ENCODE results near the gene PPP1R37.

The PPP1R37 gene

GRCh38 chr19:45153339-45154063 is 60.5 kb downstream of the PPP1R37 start:
- Histone ChIP-seq H3K4me1 (ENCODE audit: control insufficient read depth, insufficient read depth, low read length) (peaks cover 12% of the 10 kb centered on the region), H3K27me3 (ENCODE audit: control insufficient read depth, insufficient read depth, low read length) (peaks cover 13% of the 10 kb centered on the region; the same call in 1 of the 2 replicates)

DNA sequence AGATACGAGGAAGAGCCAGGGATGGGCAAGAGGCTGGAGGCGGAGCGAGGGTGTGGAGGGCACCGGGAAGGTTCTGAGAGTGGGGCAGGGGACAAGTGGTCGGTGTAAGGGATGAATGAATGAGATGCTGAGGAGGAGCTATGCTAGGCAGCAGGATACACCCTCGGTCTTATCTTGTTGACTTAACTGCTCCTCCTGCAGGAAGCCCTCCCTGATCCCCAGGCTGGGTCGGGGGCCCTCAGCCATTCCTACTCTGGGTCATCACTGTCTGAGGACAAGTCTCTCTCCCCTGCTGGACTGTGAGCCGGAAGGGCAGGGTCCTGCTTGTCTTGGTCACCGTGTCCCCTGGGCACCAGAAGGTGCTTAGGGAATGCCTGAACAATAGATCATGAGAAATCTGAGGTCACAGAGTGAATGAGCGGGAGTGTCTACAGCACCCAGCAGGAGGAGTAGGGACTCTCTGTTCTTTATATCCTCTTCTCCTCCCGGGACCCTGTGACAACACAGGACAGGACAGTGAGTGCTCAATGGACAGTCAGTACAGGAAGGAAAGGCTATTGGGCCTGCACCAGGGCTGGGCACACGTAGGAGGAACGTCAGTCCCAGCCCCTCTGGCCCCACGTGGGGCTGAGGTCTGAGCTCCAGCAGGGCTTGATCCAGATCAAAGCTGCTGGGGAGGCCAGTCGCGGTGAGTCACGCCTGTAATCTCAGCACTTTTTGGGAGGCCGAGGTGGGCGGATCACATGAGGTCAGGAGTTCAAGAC is 61.3 kb downstream of the PPP1R37 start:
- no CpG with 5 or more reads among the region's 19 CpGs for WGBS (ENCODE audit: insufficient coverage, insufficient read length)
- no peak for DNase-seq (ENCODE audit: low read depth, low spot score)
- Histone ChIP-seq H3K4me3 (ENCODE audit: low read length) (peak overlapping the region; percentile 23; the same call in 1 of the 2 replicates), H3K27ac (ENCODE audit: low read length) (no peak overlapping the region), H3K27me3 (ENCODE audit: control insufficient read depth, insufficient read depth, low read length) (peaks cover 13% of the 10 kb centered on the region; the same call in 1 of the 2 replicates), H3K4me1 (ENCODE audit: control insufficient read depth, insufficient read depth, low read length) (peaks cover 12% of the 10 kb centered on the region), H3K36me3 (ENCODE audit: control insufficient read depth, insufficient read depth, low read length) (no peaks in the 10 kb centered on the region; the same call in 1 of the 2 replicates), H3K9me3 (ENCODE audit: control insufficient read depth, insufficient read depth, low read length) (no peaks in the 10 kb centered on the region)

More at GRCh38 chr19:45153339-45154063, 60.5 kb downstream of the PPP1R37 start:
- peak overlapping the region; percentile 23; the same call in 1 of the 2 replicates for H3K4me3 ChIP-seq (ENCODE audit: low read length)
- H3K36me3 ChIP-seq (ENCODE audit: control insufficient read depth, insufficient read depth, low read length), result no peaks in the 10 kb centered on the region; the same call in 1 of the 2 replicates
- DNase-seq (ENCODE audit: low read depth, low spot score), result no peak
- H3K9me3 ChIP-seq (ENCODE audit: control insufficient read depth, insufficient read depth, low read length), result no peaks in the 10 kb centered on the region
- no CpG with 5 or more reads among the region's 69 CpGs for WGBS (ENCODE audit: insufficient coverage, insufficient read length)
- no peak overlapping the region for H3K27ac ChIP-seq (ENCODE audit: low read length)

DNA sequence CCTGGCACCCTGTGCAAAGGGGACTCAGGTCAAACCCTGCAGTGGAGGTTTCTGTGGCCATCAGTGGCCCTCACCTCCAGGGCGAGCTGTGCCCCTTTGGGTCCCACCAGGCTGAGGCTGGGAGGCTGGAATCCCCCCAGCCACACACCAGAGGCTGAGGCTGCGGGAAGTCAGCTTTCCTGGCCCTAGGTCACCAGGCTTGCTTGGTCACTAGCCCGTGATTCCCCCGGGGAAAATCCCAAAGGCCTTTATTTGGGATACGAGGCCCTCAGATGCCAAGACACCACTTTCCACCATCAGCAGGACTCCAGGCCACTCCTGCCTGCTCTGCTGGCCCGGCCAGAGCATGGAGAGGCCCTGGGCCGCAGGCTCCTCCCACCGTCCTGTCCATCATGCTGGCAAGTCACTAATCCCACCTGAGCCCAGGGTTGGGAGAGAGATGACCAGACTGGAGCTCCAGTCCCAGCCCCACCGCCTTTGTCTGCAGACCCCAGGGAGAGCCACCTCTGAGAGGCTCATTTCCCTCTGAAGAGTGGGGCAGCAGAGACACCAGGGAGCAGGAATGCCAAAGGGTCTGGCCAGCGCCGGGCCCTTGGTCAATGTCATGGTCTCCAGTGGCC is 63.1 kb downstream of the PPP1R37 start:
- Histone ChIP-seq H3K4me1 (ENCODE audit: control insufficient read depth, insufficient read depth, low read length) (peaks cover 13% of the 10 kb centered on the region), H3K36me3 (ENCODE audit: control insufficient read depth, insufficient read depth, low read length) (no peaks in the 10 kb centered on the region; the same call in 1 of the 2 replicates), H3K27ac (ENCODE audit: low read length) (no peak overlapping the region), H3K27me3 (ENCODE audit: control insufficient read depth, insufficient read depth, low read length) (peaks cover 13% of the 10 kb centered on the region; the same call in 1 of the 2 replicates), H3K9me3 (ENCODE audit: control insufficient read depth, insufficient read depth, low read length) (no peaks in the 10 kb centered on the region), H3K4me3 (ENCODE audit: low read length) (no peak overlapping the region)
- no CpG with 5 or more reads among the region's 11 CpGs for WGBS (ENCODE audit: insufficient coverage, insufficient read length)
- no peak for DNase-seq (ENCODE audit: low read depth, low spot score)

DNA sequence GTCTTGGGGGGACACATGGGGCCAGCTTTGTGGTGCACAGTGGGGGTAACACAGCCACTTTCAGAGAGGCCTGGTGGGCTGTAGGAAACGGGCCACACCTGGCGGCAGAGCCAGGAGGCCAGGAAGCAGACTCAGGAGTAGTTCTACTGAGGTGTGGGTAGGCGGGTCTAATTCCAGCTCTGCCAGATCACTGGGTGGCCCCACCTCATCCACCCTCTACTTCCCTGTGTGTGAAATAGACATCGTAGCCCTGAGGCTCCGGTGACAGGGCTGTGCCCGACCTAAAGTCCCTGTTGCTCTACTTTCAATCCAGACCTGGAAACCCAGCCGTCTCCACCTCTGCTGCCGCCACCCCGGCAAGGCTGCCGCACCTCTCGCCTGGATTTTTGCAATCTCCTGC is 63.8 kb downstream of the PPP1R37 start:
- no peaks in the 10 kb centered on the region for H3K9me3 ChIP-seq (ENCODE audit: control insufficient read depth, insufficient read depth, low read length)

GRCh38 chr19:45158503-45159209 is 65.7 kb downstream of the PPP1R37 start:
- no peak for DNase-seq (ENCODE audit: low read depth, low spot score)
- no CpG with 5 or more reads among the region's 27 CpGs for WGBS (ENCODE audit: insufficient coverage, insufficient read length)
- H3K9me3 ChIP-seq (ENCODE audit: control insufficient read depth, insufficient read depth, low read length), result no peaks in the 10 kb centered on the region
- no peak overlapping the region for H3K4me3 ChIP-seq (ENCODE audit: low read length)
- H3K4me1 ChIP-seq (ENCODE audit: control insufficient read depth, insufficient read depth, low read length), result 0 out of 2 replicates have a peak, but pooled peaks cover 4% of the 10 kb centered on the region
- no peaks in the 10 kb centered on the region for H3K36me3 ChIP-seq (ENCODE audit: control insufficient read depth, insufficient read depth, low read length)
- H3K27ac ChIP-seq (ENCODE audit: low read length), result no peak overlapping the region
- peaks cover 4% of the 10 kb centered on the region; the same call in 1 of the 2 replicates for H3K27me3 ChIP-seq (ENCODE audit: control insufficient read depth, insufficient read depth, low read length)

More for the DNA sequence above, 63.8 kb downstream of the PPP1R37 start:
- DNase-seq (ENCODE audit: low read depth, low spot score), result no peak
- no peak overlapping the region for H3K4me3 ChIP-seq (ENCODE audit: low read length)
- H3K36me3 ChIP-seq (ENCODE audit: control insufficient read depth, insufficient read depth, low read length), result no peaks in the 10 kb centered on the region; the same call in 1 of the 2 replicates
- H3K27ac ChIP-seq (ENCODE audit: low read length), result no peak overlapping the region
- peaks cover 13% of the 10 kb centered on the region; the same call in 1 of the 2 replicates for H3K27me3 ChIP-seq (ENCODE audit: control insufficient read depth, insufficient read depth, low read length)
- no CpG with 5 or more reads among the region's 11 CpGs for WGBS (ENCODE audit: insufficient coverage, insufficient read length)
- H3K4me1 ChIP-seq (ENCODE audit: control insufficient read depth, insufficient read depth, low read length), result peaks cover 12% of the 10 kb centered on the region

DNA sequence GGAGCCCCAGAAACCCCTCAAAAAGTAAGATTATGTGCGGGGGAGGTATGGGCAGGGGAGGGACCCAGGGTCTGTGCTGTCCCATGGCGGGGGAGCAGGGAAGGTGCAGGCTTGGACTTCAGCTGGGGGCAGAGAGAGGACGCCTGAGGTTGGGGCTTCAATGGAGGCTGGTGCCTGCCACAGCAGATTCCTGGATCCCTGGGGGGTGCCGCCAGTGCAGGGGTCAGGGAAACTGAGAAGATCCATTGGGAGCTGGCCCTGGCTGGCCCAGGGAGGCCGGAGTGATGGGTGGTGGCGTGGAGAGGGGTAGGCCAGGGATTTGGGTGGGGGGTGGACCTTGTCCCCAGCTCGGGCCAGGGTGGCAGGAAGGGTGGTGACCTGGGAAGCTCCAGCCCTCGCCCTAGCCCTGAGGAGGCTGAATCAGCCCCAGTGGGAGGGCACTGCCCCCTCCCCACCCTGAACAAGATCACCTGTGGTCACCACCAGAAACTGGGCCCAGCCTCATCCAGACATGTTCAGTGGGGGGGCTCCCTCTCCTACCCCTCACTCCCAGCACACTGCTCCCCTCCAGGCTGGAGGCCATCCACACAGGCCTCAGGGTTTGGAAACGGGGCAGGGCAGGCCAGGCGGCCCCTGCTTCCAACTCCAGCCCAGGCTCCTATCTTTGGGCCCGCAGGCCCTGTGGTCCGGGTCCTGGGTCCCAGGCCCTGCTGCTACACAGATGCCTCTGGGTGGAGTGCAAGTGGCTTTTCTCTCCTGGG is 66.4 kb downstream of the PPP1R37 start:
- H3K27ac ChIP-seq (ENCODE audit: low read length), result no peak overlapping the region
- no peak overlapping the region for H3K4me3 ChIP-seq (ENCODE audit: low read length)
- H3K4me1 ChIP-seq (ENCODE audit: control insufficient read depth, insufficient read depth, low read length), result 0 out of 2 replicates have a peak, but pooled peaks cover 1% of the 10 kb centered on the region
- no CpG with 5 or more reads among the region's 12 CpGs for WGBS (ENCODE audit: insufficient coverage, insufficient read length)
- no peaks in the 10 kb centered on the region; the same call in 1 of the 2 replicates for H3K27me3 ChIP-seq (ENCODE audit: control insufficient read depth, insufficient read depth, low read length)
- H3K36me3 ChIP-seq (ENCODE audit: control insufficient read depth, insufficient read depth, low read length), result no peaks in the 10 kb centered on the region
- H3K9me3 ChIP-seq (ENCODE audit: control insufficient read depth, insufficient read depth, low read length), result no peaks in the 10 kb centered on the region
- no peak for DNase-seq (ENCODE audit: low read depth, low spot score)

- H3K36me3 ChIP-seq (ENCODE audit: control insufficient read depth, insufficient read depth, low read length), result no peaks in the 10 kb centered on the region
- DNase-seq (ENCODE audit: low read depth, low spot score), result no peak
- H3K9me3 ChIP-seq (ENCODE audit: control insufficient read depth, insufficient read depth, low read length), result no peaks in the 10 kb centered on the region
- no peaks in the 10 kb centered on the region for H3K27me3 ChIP-seq (ENCODE audit: control insufficient read depth, insufficient read depth, low read length)
- H3K27ac ChIP-seq (ENCODE audit: low read length), result no peak overlapping the region
- no peak overlapping the region for H3K4me3 ChIP-seq (ENCODE audit: low read length)
- no CpG with 5 or more reads among the region's 10 CpGs for WGBS (ENCODE audit: insufficient coverage, insufficient read length)
- peaks cover 1% of the 10 kb centered on the region; the same call in 1 of the 2 replicates for H3K4me1 ChIP-seq (ENCODE audit: control insufficient read depth, insufficient read depth, low read length)
Measured at GRCh38 chr19:45159971-45160324, 67.0 kb downstream of the PPP1R37 start.

- no peaks in the 10 kb centered on the region for H3K9me3 ChIP-seq (ENCODE audit: control insufficient read depth, insufficient read depth, low read length)
- no CpG with 5 or more reads among the region's 29 CpGs for WGBS (ENCODE audit: insufficient coverage, insufficient read length)
- H3K4me3 ChIP-seq (ENCODE audit: low read length), result no peak within 1 kb of the TSS
- H3K36me3 ChIP-seq (ENCODE audit: control insufficient read depth, insufficient read depth, low read length), result no peaks in the 10 kb centered on the region
- H3K4me1 ChIP-seq (ENCODE audit: control insufficient read depth, insufficient read depth, low read length), result peaks cover 1% of the 10 kb centered on the region; the same call in 1 of the 2 replicates
- no peak for DNase-seq (ENCODE audit: low read depth, low spot score)
- no peak within 1 kb of the TSS for H3K27ac ChIP-seq (ENCODE audit: low read length)
- no peaks in the 10 kb centered on the region for H3K27me3 ChIP-seq (ENCODE audit: control insufficient read depth, insufficient read depth, low read length)
Measured at GRCh38 chr19:45160870-45161737, 68.1 kb downstream of the PPP1R37 start, which contains the start of gene NKPD1. NKPD1 (minus strand) TSS chr19:45160982; CDS start chr19:45160150, 832 bp downstream.

Measured in iPS DF 6.9 (cell line).